ENCODE measurements around the gene PDE4D.
A peak's percentile ranks its signal among the peaks of the same experiment; 100 is the strongest.

Gene PDE4D

GRCh38 chr5:59005934-59006701 is 887.4 kb downstream of the PDE4D start:
- FAIRE-seq (no peak), DNase-seq (ENCODE audit: insufficient read length, low spot score) (no peak)
- TF ChIP-seq CTCF (IDR thresholded peaks at IDR 0.05; ENCODE audit: insufficient read depth, missing control alignments): no peak

DNA sequence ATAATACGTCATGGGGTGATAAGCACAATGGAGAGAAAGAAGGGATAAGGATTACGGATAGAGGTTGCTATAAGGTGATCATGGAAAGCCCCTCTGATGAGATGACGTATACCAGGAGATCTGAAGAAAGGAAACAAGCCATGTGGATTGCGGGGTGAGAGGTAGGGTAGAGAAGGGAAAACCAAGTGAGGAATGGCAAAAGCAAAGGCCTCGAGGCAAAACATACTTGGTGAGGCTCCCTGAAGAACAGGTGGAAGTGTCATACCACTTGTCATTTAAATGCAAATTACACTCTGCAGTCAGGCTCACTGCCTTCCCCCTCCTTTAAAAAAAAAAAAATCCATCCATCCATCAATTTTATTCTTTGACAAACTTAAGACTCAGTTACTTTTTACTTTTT is 889.9 kb downstream of the PDE4D start:
- DNase-seq (ENCODE audit: insufficient read length, low spot score) (no peak), FAIRE-seq (peak; percentile 68)
- no peak for TF ChIP-seq CTCF (IDR thresholded peaks at IDR 0.05; ENCODE audit: insufficient read depth, missing control alignments)

GRCh38 chr5:59003124-59003523 is 890.4 kb downstream of the PDE4D start:
- TF ChIP-seq CTCF (IDR thresholded peaks at IDR 0.05; ENCODE audit: insufficient read depth, missing control alignments): no peak
- DNase-seq (ENCODE audit: insufficient read length, low spot score) (peak; percentile 24), FAIRE-seq (peak; percentile 66)

DNA sequence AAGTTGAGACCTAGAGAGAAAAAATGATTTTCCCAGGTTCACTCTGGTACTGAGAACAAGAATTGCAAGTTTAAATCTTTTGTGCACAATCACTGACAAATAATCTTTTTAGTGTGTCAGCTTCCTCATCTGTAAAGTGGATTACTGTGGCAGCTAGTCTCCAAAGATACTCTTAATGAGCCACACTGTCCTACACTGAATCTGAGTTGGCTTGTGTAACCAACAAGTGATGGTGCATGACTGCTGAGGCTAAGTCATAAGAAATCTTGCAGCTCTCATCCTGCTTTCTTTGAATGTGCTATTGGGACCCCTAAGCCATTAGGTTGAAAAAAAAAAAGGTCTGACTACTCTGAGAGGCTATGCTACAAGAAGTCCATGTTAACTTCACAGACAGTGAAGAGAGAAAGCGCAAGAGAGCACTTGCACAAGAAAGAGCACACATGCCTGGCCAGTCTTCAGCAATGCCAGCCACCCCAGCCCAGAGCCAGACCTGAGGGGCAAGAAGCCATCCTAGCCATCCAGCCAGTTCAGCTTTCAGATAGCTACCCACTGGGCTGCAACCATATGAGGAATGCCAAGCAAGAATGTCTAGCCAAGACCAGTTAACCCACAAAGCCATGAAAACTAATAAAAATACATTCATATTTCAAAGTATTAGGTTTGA is 891.2 kb downstream of the PDE4D start:
- TF ChIP-seq CTCF (IDR thresholded peaks at IDR 0.05; ENCODE audit: insufficient read depth, missing control alignments): no peak
- FAIRE-seq (no peak), DNase-seq (ENCODE audit: insufficient read length, low spot score) (no peak)

DNA sequence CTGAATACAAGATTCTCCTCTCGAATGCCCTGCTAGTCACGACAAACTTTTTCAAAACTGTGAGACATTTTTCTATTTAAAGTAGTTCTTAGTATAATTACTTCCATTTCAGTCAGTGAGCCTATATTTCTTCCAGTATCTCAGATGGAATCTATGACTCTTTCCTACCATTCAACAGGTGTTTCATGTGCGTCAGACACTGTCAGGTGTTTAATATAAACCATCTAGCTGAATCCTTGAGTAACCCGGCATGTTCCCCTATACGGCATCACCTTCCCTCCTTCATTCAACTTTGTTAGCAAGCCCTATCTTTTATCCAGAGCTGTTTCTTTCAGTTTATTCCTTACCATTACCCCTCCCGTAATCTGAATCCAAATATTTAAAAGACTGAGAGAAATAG is 891.8 kb downstream of the PDE4D start:
- no peak for FAIRE-seq
- no peak for TF ChIP-seq CTCF (IDR thresholded peaks at IDR 0.05; ENCODE audit: insufficient read depth, missing control alignments)
- no peak for DNase-seq (ENCODE audit: insufficient read length, low spot score)

GRCh38 chr5:59001154-59001553 is 892.4 kb downstream of the PDE4D start:
- no peak for DNase-seq (ENCODE audit: insufficient read length, low spot score)
- no peak for FAIRE-seq
- TF ChIP-seq CTCF (IDR thresholded peaks at IDR 0.05; ENCODE audit: insufficient read depth, missing control alignments): no peak

GRCh38 chr5:59000211-59000610 is 893.3 kb downstream of the PDE4D start:
- FAIRE-seq (no peak), DNase-seq (ENCODE audit: insufficient read length, low spot score) (no peak)
- TF ChIP-seq CTCF (IDR thresholded peaks at IDR 0.05; ENCODE audit: insufficient read depth, missing control alignments): no peak
